Left kidney (tissue), 8 donors: ENCODE measurements around the gene OR10H5. TPM values are rescaled to one million over a fixed set of nuclear protein-coding genes. Genes with fewer than 3 reads are reported as not detected.
A peak's percentile ranks its signal among the peaks of the same experiment; 100 is the strongest.
"Not testable (repeated sequence)": the region's sequence is repeated elsewhere in the genome, so short reads cannot be mapped to it uniquely, and the experiment has no call there.

Experiments
- DNase-seq: peaks from one replicate; pipeline ENCODE4 v3.0.0-alpha.2; 2013
- long read RNA-seq, 8 donors: transcript quantifications; one replicate each; lab custom pipeline, GENCODE V29; 2026
- polyA plus RNA-seq: library from polyadenylated mRNA; unstranded; fragments of 120-200 nt; gene quantifications from one replicate; pipeline ENCODE4 v1.2.1, GENCODE V29; 2013; ENCODE audit not compliant: insufficient read length

OR10H5 gene, protein sequence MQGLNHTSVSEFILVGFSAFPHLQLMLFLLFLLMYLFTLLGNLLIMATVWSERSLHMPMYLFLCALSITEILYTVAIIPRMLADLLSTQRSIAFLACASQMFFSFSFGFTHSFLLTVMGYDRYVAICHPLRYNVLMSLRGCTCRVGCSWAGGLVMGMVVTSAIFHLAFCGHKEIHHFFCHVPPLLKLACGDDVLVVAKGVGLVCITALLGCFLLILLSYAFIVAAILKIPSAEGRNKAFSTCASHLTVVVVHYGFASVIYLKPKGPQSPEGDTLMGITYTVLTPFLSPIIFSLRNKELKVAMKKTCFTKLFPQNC
- polyA plus RNA-seq = 0.13 TPM
- long read RNA-seq, donor 1 = 0 reads
- long read RNA-seq, donor 2 = 0 reads
- long read RNA-seq, donor 3 = 0 reads
- long read RNA-seq, donor 4 = 0 reads
- long read RNA-seq, donor 5 = 0 reads
- long read RNA-seq, donor 6 = 0 reads
- long read RNA-seq, donor 7 = 0 reads
- long read RNA-seq, donor 8 = 0 reads

- DNase-seq = no peak
These were observed at the start of gene OR10H5 for GRCh38 chr19:15787611-15788155. TSS of gene OR10H5 (plus strand) at chr19:15787661. CDS start at chr19:15794049, 6,388 bp downstream.

DNA sequence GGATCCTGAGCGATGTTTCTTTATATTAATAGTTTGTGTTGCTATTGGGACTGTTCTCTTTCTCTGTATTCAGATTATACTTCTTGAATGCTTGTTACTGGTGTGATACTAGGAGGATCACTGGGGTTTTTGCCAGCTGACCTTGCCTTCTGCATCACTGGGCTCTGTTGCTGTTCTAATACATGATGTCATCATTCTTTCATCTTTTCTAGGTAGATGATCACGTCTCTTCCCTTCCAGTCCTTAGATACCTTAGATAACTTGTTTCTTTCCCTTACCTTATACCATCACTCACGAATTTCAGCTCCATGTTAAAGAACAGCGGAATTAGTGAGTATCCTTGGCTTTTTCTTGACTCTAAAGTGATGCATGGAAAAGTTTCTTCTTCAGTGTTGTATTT lies 49.7 kb upstream of the OR10H5 start, which contains the start of gene OR10H3:
Gene OR10H3 (plus strand): TSS at position 264 of the 400 bp plus-strand sequence. CDS start 3,408 bp downstream, outside the sequence.
- DNase-seq = no peak

- DNase-seq = no peak
These were observed 46.7 kb upstream of the OR10H5 start for GRCh38 chr19:15740785-15741184.

DNA sequence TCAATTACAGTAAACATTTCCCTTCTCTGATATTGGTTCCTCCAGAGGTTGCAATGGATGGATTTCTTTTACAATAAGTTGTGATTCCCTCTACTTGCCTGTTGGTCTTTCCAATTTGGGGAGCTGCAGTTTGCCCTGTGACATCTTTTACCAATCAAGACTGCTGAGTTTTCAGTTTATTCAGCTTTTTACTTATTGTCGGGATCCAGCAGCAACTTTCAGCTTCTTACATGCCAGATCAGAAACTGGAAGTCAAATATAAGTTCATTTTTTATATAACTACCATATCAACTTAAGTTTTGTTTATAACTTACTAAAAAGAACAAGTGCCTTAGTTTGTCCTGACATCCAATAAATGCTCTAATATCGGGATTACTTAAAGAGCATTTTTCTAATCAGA lies 39.2 kb upstream of the OR10H5 start:
- DNase-seq = no peak

DNA sequence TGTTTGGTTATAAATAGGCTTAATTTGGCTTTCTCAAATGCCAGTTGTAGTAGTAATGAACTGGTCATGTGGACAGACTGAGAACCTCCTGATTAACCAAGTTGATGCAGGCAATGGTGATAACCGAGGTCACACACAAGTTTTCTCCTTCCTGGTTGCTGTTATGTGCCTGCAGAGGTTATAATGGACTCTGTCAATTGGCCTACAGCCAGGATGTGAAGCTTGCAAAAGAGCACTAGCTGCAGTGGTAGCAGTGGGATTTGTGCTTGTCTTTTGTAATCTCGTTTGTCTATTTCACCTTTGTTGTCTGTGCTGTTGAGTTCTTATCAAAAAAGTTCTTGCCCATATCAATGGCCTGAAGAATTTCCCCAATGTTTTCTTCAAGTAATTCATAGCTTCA lies 29.1 kb upstream of the OR10H5 start:
- no peak for DNase-seq

DNA sequence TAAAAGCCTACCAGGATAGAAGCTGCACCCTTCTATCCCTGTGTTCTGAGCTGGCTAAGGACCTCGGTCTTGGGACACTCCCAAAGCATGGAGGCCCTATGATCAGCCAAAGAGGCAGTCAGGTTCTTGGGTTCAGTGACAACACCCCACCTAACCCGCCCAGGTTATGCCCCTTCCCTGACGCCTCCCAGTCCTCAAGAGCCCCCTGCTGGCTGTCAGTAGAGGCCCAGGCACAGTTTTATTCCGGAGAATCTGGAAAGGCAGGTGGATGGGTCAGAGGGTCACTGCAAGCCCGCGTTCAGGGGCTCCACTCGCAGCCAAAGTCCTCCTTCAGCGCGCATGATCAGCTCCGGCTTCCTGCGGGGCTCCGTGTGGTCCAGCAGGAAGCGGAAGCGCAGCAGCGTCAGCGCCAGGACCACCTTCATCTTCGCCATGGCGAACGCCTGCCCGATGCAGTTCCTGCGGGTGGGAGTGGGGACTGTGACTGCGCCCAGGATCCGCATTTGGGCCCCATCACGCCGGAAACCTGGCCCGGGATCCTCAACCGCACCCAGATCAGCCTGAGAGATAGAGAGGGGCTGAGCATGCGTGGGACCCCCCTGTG lies 27.4 kb upstream of the OR10H5 start:
- no peak for DNase-seq

DNA sequence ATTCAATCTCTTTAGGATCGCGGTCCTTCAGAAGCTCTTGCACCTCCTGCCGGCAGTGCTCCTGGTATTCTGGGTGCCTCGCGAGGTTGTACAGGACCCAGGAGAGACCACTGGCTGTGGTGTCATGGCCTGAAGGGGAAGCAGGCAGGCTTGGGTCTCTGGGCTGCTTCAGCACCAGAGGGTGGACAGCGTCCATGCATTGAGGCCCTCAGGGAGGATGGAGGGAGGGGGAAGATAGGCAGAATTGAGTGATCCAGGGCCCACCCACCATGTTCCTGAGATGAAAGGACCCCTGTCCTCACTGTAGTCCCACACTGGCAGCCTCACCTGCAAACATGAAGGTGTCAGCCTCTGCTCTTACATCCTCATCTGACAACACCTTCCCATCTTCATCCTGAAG lies 17.9 kb upstream of the OR10H5 start:
- DNase-seq = peak; percentile 14

- not testable (repeated sequence) for DNase-seq
These were observed 13.3 kb upstream of the OR10H5 start for GRCh38 chr19:15774159-15774558.

- no peak for DNase-seq
These were observed 12.2 kb upstream of the OR10H5 start for GRCh38 chr19:15775249-15775648.

DNA sequence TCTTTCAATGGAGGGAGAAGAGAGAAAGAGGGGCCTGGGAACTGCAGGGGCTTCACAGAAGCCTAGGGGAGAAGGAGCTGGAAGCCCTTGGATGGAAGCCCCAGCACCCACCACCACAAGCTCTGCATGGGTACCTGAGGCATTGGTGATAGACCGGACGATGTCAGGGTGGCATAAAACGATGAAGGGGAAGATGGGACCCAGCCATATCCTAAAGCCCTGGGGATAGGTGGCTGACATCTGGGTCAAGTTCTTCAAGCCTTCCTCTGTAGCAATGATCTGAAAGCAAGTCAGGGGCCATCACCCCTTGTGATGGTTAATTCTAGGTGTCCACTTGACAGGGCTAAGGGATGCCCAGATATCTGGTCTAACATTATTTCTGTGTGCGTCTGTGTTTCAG lies 11.2 kb upstream of the OR10H5 start:
- no peak for DNase-seq

DNA sequence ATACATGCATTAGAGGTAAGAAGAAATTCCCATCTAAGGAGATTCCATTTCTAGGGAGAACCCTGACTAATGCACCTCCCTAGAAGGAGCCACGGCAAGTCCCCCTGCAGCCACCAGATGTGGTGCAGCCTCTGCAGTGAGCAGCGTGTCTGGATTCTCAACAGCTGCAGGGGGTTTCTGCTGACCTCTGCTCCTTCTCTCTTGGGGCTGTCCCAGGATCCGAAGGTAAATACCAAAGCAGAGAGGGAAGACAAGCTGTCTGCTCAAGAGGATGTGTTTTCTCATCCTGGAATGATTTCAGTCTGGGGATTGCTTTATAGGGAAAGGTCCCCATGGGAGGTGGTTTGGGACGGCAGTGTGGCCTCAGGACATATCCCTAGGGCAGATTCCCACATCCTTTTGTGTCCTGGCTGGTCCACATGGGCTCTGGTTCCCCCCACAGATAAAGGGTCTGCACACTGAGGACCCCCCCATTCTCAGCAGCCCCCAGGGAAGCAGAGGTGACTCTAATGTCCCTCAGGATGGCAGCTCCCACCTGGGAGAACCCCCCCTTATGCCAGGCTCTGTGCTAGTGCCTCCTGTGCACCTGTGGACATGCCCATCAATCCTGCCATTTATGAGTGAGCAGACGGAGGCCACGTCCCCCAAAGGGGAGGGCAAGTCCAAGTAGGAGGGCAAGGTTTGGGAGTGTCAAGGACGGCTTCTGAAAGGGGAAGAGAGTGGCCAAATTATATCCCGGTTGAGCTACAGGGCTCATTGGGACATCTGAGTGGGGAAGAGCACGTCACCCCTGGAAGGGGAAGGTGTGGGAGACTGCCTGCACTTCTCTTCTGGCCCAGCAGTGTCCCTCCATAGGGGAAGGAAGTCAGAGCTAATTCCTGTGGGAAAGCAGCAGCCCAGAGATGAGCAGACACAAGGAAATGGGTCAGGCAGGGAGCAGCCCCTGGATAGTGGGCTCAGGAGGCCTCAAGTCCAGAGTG lies 10.2 kb upstream of the OR10H5 start:
- DNase-seq = no peak

- DNase-seq = no peak
These were observed 7.5 kb upstream of the OR10H5 start for GRCh38 chr19:15779756-15780476.

- no peak for DNase-seq
These were observed 6.6 kb upstream of the OR10H5 start for GRCh38 chr19:15780610-15781418.

DNA sequence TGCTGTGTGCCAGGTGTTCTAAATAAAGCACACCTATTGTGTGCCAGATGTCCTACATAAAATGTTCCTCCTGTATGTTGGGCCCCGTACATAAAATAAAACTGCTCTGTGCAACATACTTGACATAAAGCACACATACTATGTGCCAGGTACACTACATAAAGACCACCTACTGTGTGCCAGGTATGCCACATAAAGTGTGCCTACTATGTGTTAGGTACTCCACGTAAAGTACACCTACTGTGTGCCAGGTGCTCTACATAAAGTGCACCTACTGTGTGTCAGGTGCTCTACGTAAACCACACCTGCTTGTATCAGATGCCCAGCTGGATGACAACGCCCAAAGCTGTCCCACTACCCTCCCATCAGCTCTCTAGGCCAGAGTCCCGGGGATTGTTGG lies 5.8 kb upstream of the OR10H5 start:
- no peak for DNase-seq

- DNase-seq = no peak
These were observed 5.2 kb upstream of the OR10H5 start for GRCh38 chr19:15782211-15782610.

DNA sequence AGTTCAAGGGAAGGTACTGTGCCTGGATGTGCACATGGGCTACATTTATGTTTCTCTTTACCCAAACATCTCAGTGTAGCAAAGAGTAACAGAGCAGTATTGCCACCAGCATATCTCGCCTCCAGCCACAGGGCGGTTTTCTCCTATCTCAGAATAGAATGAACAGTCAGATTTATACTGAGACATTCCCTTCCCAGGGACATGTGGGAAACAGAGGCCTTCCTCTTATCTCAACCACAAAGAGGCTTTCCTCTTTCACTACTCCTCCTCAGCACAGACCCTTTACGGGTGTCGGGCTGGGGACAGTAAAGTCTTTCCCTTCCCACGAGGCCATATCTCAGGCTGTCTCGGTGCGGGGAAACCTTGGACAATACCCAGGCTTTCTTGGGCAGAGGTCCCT lies 4.6 kb upstream of the OR10H5 start:
- DNase-seq = not testable (repeated sequence)

DNA sequence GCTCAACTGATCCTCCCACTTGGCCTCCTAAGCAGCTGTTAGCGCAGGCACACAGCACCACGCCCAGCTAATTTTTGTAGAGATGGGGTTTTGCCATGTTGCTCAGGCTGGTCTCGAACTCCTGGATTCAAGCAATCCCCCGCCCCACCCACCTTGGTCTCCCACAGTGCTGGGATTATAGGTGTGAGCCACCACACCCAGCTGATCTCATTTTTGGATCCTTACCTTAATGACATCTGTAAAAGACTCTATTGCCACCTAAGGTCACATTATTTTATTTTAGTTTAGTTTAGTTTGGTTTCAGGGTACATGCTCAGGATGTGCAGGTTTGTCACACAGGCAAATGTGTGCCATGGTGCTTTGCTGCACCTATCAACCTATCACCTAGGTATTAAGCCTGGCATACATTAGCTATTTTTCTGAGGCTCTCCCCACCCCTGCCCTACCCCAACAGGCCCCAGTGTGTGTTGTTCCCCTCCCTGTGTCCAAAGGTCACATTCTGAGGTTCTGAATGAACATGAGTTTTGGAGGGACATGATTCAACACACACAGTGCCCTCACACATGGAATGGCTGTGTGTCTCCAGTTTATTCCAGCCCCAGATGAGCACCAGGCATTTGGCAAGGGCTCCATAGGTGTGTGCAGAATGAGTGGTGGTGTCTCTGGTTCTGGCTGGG lies 1.3 kb downstream of the OR10H5 start:
- no peak for DNase-seq

GRCh38 chr19:15790096-15790495 lies 2.6 kb downstream of the OR10H5 start:
- DNase-seq = no peak

- DNase-seq = not testable (repeated sequence)
These were observed 6.8 kb downstream of the OR10H5 start for GRCh38 chr19:15794279-15794678.

- no peak for DNase-seq
These were observed 22.9 kb downstream of the OR10H5 start for GRCh38 chr19:15810335-15810734.
